Activated naive CD8-positive, alpha-beta T cell treated with anti-CD3 and anti-CD28 coated beads, Interleukin-2, amount 10 ng/mL, durations not matched to agents 7 days and 5 days (primary cell): ENCODE results near the gene FHOD3. TPM values are rescaled to one million over a fixed set of nuclear protein-coding genes. Genes with fewer than 3 reads are reported as not detected.

Source experiments
- ATAC-seq: fragments of 150-1000 bp; cut with Tn5 transposase; one replicate; pipeline ENCODE4 v1.10.0; 2021; ENCODE audit warnings: low read depth, moderate library complexity
- POLR2A ChIA-PET: fragments of 350-600 bp; sonication (Branson Sonifier 250); formaldehyde crosslinking; loops from one replicate; lab custom pipeline; 2021; ENCODE audit warnings: antibody characterized with exemption; lab: Charles Lee
- DNase-seq: peaks from one replicate; pipeline ENCODE4 v3.0.0; 2021
- H3K27ac Mint-ChIP-seq: one replicate; pipeline ENCODE4 v1.8.0; 2022; ENCODE audit warnings: mild to moderate bottlenecking, mixed read lengths
- H3K27me3 Mint-ChIP-seq: one replicate; pipeline ENCODE4 v1.8.0; 2022; ENCODE audit warnings: mild to moderate bottlenecking, moderate library complexity, mixed read lengths
- H3K36me3 Mint-ChIP-seq: one replicate; pipeline ENCODE4 v1.8.0; 2021; ENCODE audit warnings: mild to moderate bottlenecking, mixed read lengths
- H3K4me1 Mint-ChIP-seq: one replicate; pipeline ENCODE4 v1.8.0; 2021; ENCODE audit warnings: mixed read lengths
- H3K4me3 Mint-ChIP-seq: one replicate; pipeline ENCODE4 v1.8.0; 2022; ENCODE audit warnings: mild to moderate bottlenecking, moderate library complexity, mixed read lengths
- H3K9me3 Mint-ChIP-seq: one replicate; pipeline ENCODE4 v1.8.0; 2021; ENCODE audit warnings: mixed read lengths
- total RNA-seq, 2 experiments: library from RNA; stranded (reverse); gene quantifications; one replicate each; pipeline ENCODE4 v1.2.3, GENCODE V29; 2021

Gene FHOD3
- total RNA-seq: not detected

DNA sequence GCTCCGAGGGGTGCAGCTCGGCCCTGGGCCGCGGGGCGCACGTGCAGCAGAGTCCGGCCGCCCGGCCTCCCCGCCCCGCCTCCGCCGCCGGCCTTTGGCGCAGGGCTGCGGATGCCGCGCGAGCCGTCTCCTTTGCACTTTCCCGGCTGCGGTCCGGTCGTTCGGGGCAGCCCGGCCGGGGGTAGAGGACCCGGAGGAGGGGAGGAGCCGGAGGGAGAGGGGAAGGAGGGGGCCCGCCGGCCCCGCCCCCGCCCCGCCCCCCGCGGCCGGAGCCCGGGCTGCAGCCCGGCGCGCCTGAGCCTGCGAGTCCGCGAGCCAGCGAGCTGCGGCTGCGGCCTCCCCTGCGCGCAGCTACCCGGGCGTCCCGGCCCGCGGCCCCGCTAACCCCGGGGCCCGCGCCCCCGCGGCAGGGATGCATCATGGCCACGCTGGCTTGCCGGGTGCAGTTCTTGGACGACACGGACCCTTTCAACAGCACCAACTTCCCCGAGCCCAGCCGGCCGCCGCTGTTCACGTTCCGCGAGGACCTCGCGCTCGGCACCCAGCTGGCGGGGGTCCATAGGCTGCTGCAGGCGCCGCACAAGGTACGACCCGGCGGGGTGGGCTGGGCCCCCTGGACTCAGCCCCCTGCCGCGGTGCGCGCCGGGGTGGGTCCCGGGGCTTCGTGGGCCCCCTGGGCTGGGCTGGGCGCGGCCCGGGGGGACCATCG is at the start of gene FHOD3:
TSS of gene FHOD3 (plus strand) at position 297 of the 709 bp plus-strand sequence. CDS start at position 420, 123 bp downstream.
- H3K36me3 Mint-ChIP-seq: no peaks in the 10 kb centered on the region
- no peak within 1 kb of the TSS for H3K27ac Mint-ChIP-seq
- H3K9me3 Mint-ChIP-seq: no peaks in the 10 kb centered on the region
- POLR2A ChIA-PET: no interaction called here
- no peaks in the 10 kb centered on the region for H3K4me1 Mint-ChIP-seq
- ATAC-seq: peak; percentile 54
- peaks cover 34% of the 10 kb centered on the region for H3K27me3 Mint-ChIP-seq
- peak; percentile 36 for DNase-seq
- peak within 1 kb of the TSS; percentile 26 for H3K4me3 Mint-ChIP-seq

DNA sequence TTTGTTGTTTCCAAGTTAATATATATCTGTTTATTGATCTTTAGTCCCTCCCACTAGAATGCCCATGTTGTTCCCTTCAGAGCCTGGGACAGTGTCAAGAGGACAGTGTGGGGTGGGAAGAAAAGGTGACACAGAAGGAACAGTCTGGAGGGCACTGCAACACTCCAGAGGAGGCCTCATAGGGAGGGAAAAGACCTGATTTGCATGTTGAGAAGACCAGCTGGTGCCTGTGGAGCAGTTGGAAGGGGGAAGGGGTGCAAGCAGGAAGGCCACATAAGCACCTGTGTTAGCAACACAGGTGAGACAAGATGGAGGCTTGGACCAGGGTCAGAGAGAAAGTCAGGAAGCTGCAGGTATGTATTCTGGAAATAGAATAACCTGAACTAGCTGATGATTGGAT is 48.1 kb upstream of the FHOD3 start:
- no peak for ATAC-seq
- DNase-seq: no peak
- H3K27ac Mint-ChIP-seq: no peak overlapping the region
- H3K9me3 Mint-ChIP-seq: peaks cover 3% of the 10 kb centered on the region
- no peak overlapping the region for H3K4me3 Mint-ChIP-seq
- peaks cover 26% of the 10 kb centered on the region for H3K27me3 Mint-ChIP-seq
- POLR2A ChIA-PET: no interaction called here
- no peaks in the 10 kb centered on the region for H3K36me3 Mint-ChIP-seq
- H3K4me1 Mint-ChIP-seq: no peaks in the 10 kb centered on the region

DNA sequence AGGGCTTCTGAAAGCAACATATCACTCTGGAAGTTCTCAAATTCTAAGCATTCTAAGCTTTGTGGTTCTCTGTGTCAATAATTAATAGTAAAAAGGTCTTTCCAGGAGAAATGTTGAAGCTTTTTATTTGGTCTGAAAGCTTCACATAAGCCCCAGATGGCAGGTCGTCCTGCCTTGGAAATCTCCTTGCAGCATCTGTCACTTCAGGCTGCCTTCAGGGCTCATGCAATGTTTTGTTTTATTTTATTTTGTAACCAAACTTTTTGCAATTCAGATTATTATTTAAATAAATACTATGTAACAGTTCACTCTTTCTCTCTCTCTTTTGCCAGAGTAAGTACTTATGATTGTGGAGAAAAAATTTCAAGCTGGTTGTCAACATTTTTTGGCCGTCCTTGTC is 46.7 kb upstream of the FHOD3 start:
- Mint-ChIP-seq H3K4me3 (no peak overlapping the region), H3K27me3 (peaks cover 18% of the 10 kb centered on the region), H3K36me3 (no peaks in the 10 kb centered on the region), H3K9me3 (peaks cover 1% of the 10 kb centered on the region), H3K27ac (no peak overlapping the region), H3K4me1 (no peaks in the 10 kb centered on the region)
- POLR2A ChIA-PET: no interaction called here
- DNase-seq (no peak), ATAC-seq (no peak)

DNA sequence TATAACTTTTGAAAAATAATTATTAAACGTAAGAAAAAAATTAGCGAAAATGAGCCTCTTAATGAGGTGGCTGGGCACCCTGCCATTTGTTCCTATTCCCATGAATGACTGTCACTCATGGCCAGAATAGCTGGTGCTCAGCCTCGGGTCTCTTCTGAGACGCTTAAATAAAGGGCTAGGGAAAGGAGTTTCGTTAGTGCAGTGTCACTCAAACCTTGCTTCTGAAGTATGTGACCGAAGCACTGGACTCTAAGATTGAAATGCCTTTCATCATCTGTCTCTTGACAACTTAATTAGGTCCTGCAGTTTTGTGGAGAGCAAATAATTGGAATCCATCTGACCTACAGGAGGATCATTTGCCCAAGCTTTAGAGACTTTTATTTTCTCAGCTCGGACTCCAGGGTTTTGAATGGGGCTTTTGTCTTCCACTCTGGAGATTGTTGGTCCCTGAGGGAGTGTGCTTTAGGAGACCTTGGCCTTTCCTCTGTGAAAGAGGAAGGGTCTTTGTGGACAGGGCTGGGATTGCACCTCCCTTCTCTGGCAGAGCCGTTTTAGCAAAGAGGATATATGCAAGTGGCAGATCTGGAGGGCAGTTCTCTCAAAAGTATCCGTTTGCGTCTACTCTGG is 42.3 kb upstream of the FHOD3 start:
- peaks cover 4% of the 10 kb centered on the region for H3K27me3 Mint-ChIP-seq
- no peaks in the 10 kb centered on the region for H3K4me1 Mint-ChIP-seq
- H3K27ac Mint-ChIP-seq: no peak overlapping the region
- H3K36me3 Mint-ChIP-seq: no peaks in the 10 kb centered on the region
- DNase-seq (no peak), ATAC-seq (no peak)
- POLR2A ChIA-PET: no interaction called here
- H3K9me3 Mint-ChIP-seq: no peaks in the 10 kb centered on the region
- no peak overlapping the region for H3K4me3 Mint-ChIP-seq

DNA sequence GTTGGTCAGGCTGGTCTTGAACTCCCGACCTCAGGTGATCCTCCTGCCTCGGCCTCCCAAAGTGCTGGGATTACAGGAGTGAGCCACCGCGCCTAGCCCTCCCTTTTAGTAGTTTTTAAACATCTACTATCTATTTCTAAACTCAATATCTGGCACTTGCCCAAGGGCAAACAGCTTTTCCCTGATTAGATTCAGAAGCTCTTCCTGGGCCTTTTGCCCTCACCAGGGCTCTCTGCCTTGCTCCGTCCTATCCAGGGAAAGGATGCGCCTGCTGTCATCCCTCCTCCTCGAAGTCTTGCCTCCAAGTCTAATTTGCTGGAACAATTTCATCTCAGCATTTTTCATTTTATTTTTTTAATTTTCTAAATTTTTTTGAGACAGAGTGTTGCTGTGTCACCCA is 41.4 kb upstream of the FHOD3 start:
- Mint-ChIP-seq H3K4me3 (no peak overlapping the region), H3K27ac (no peak overlapping the region), H3K27me3 (peaks cover 4% of the 10 kb centered on the region), H3K4me1 (no peaks in the 10 kb centered on the region), H3K36me3 (no peaks in the 10 kb centered on the region), H3K9me3 (no peaks in the 10 kb centered on the region)
- DNase-seq: no peak
- ATAC-seq: no peak
- POLR2A ChIA-PET: no interaction called here

DNA sequence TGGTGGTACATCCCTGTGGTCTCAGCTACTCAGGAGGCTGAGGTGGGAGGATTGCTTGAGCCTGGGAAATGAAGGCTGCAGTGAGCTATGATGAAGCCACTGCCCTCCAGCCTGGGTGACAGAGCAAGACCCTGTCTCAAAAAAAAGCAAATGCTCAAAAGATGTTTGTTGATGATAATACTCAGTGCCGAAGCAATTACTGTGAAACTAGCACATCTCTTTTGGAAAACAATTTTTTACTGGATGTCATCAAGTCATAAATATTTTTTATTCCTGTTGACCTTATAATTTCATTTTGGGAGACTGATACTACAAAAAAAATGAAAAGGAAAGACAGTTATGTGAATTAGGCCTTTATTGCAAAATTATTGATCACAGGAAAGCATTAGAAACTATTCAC is 34.5 kb upstream of the FHOD3 start:
- POLR2A ChIA-PET: no interaction called here
- ATAC-seq: no peak
- H3K36me3 Mint-ChIP-seq: no peaks in the 10 kb centered on the region

DNA sequence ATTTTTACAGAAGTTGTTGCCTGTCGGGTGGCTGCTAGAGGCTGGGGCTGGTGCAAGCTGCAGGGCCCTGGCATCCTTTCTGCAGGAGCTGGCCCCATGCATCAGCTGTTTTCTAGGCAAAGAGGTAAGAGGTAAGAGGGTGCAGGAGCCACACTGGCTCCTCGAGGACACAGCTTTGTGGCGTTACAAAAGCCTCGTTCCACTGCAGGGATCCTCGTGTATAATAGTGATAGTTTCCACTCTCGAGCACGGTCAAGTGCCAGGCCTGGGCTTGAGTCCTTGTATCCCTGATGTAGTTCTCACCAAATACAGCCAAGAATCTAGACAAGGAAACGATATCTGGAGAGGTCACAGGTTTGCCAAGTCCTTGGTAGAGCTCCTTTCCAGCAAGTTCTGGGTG is 33.2 kb upstream of the FHOD3 start:
- DNase-seq (no peak), ATAC-seq (no peak)
- Mint-ChIP-seq H3K4me1 (peaks cover 2% of the 10 kb centered on the region), H3K9me3 (no peaks in the 10 kb centered on the region), H3K27ac (no peak overlapping the region), H3K27me3 (peaks cover 3% of the 10 kb centered on the region), H3K4me3 (no peak overlapping the region), H3K36me3 (no peaks in the 10 kb centered on the region)
- POLR2A ChIA-PET: no interaction called here

More for the DNA sequence above, 34.5 kb upstream of the FHOD3 start:
- Mint-ChIP-seq H3K9me3 (no peaks in the 10 kb centered on the region), H3K27me3 (peaks cover 3% of the 10 kb centered on the region), H3K4me1 (peaks cover under 1% of the 10 kb centered on the region), H3K27ac (no peak overlapping the region), H3K4me3 (no peak overlapping the region)
- DNase-seq: no peak

DNA sequence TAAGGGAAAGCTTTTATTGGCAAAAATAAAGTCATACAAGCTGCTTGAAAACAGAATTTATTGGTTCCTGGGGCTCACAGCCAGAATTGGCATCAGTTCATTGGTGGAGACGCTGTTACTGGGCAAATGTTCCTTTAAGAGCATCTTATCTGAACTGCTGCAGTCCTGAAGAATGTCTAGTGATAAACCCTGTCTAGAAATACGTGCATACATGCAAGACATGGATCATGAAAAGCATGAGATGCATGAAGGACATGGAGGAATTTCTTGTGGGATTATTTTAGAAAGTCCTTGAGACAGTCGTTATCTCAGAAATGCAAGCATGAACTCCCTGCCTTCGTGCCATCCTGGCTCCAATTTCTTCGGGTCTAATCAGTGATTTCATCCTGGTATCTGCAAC is 32.5 kb upstream of the FHOD3 start:
- Mint-ChIP-seq H3K4me1 (peaks cover 2% of the 10 kb centered on the region), H3K27ac (no peak overlapping the region), H3K27me3 (peaks cover 8% of the 10 kb centered on the region), H3K4me3 (no peak overlapping the region), H3K36me3 (no peaks in the 10 kb centered on the region), H3K9me3 (no peaks in the 10 kb centered on the region)
- no peak for ATAC-seq
- no peak for DNase-seq
- POLR2A ChIA-PET: no interaction called here

DNA sequence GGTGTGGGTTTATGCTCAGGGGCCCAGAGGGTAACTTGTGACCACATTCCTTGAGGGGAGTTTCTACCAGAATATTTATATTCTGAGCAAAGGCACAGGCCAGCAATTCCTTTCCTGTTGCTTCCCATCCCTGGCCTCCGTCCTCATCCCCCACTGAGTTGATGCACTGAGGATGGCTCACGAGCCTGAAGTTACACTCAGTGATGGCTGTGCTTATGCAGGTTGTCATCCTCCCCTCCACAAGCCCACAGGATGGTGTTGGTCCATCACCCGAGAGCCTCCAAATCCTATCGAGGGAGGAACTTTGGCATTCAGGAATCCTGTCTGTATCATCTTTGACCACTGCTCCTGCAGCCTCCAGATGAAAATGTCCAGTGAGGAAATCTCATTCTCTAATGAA is 28.4 kb upstream of the FHOD3 start:
- H3K4me1 Mint-ChIP-seq: peaks cover 2% of the 10 kb centered on the region
- no peaks in the 10 kb centered on the region for H3K36me3 Mint-ChIP-seq
- POLR2A ChIA-PET: no interaction called here
- H3K9me3 Mint-ChIP-seq: no peaks in the 10 kb centered on the region
- H3K4me3 Mint-ChIP-seq: no peak overlapping the region
- H3K27me3 Mint-ChIP-seq: peaks cover 8% of the 10 kb centered on the region
- DNase-seq (no peak), ATAC-seq (no peak)
- no peak overlapping the region for H3K27ac Mint-ChIP-seq

DNA sequence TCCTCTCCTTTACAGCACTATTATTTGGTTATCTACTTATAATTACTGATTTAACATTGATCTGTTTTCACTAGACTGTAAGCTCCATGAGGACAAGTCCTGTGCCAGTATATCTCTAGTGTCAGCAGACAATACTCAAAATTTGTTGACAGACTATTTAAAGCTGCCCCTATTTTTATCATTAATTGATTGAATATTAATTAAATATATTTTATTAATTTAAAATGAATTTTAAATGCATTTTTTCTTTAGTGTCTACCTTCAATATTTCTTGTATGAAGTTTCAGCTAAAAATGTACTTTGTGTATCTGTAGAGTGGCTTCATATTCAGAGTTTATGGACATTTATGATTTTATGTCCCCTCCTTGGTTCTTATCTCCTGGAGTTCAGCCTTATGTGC is 26.4 kb upstream of the FHOD3 start:
- DNase-seq: no peak
- Mint-ChIP-seq H3K9me3 (no peaks in the 10 kb centered on the region), H3K36me3 (no peaks in the 10 kb centered on the region), H3K4me3 (no peak overlapping the region), H3K4me1 (peaks cover 2% of the 10 kb centered on the region), H3K27ac (no peak overlapping the region), H3K27me3 (peaks cover 14% of the 10 kb centered on the region)
- ATAC-seq: no peak
- POLR2A ChIA-PET: no interaction called here

DNA sequence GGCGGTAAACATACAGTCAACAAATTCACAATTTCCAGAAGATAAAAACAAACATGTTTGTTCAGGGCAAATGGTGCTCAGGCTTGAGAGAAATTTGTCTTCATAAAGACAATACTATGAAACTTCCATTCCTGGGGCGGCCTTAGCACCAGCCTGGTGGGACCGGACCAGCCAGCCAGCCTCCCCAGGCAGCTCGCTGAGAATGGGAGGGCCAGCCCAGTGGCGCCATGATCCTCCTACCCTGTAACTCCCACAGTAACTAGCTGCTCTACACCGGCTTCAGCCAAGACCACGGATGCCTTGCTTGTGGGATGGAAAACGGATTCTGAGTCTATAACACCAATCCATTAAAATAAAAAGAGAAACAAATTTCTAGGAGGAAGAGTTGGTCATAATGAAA is 24.2 kb upstream of the FHOD3 start:
- no peak for DNase-seq
- Mint-ChIP-seq H3K4me1 (no peaks in the 10 kb centered on the region), H3K9me3 (no peaks in the 10 kb centered on the region), H3K36me3 (no peaks in the 10 kb centered on the region), H3K27ac (no peak overlapping the region), H3K27me3 (peaks cover 27% of the 10 kb centered on the region), H3K4me3 (no peak overlapping the region)
- ATAC-seq: no peak
- POLR2A ChIA-PET: no interaction called here

DNA sequence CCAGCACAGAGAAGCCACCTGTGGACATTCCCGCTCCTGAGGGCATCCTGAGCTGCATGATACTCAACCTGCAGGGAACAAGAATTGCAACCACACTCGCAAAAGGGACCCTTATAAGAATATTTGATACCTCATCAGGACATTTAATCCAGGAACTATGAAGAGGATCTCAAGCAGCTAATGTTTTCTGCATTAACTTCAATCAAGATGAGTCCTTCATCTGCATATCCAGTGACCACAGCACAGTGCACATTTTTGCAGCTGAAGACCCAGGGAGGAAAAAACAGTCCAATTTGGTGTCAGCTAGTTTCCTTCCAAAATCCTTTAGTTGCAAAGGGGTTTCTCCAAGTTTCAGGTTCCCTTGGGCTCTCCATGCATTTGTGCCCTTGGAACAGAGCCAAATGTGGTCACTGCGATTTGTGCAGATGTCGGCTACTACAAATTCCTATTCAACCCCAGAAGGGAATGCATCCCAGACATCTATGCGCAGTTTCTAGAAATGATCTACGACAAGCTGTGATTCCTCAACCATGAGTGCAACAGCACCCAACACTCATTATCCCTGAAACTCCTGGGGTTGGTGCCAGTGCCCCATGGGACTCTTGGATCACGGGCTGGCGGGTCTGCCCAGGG is 23.3 kb upstream of the FHOD3 start:
- Mint-ChIP-seq H3K36me3 (no peaks in the 10 kb centered on the region), H3K4me3 (no peak overlapping the region), H3K4me1 (no peaks in the 10 kb centered on the region), H3K27me3 (peaks cover 31% of the 10 kb centered on the region), H3K27ac (no peak overlapping the region), H3K9me3 (no peaks in the 10 kb centered on the region)
- no peak for DNase-seq
- no peak for ATAC-seq
- POLR2A ChIA-PET: no interaction called here

DNA sequence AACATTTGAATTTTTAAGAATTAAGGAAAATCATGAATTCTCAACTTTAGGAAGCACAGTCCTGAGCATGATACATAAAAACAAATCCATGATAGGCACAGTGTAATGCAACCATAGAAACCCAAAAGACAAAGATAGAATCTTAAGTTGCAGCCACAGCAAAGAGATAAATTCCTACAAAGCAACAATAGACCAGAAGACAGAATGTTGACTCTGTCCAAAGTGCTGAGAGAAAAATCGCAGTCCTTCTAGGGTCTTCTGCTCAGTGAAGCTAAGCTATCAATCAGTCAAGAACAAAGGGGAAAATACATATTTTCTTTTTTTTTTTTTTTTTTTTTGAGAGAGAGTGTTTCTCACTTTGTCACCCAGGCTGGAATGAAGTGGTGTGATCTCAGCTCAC is 22.0 kb upstream of the FHOD3 start:
- POLR2A ChIA-PET: no interaction called here

DNA sequence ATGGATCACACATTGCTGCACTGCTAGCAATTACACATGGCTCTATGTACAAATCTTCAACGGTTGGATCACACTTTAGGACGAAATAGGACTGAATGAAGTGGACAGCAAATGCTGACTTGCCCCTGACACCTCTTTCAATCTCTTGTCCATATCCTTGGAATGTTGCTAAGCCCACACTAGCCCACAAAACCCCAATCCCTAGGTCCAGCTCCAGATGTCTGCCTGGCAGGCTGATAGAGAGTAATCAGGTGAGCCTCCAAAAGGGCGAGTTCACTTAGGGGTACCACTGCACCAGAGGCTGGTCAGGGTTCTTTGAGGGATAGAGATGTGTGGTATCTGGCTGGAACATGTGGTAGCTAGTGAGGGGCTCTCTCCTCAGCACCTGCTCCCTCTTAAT is 18.5 kb upstream of the FHOD3 start:
- H3K27me3 Mint-ChIP-seq: peaks cover 40% of the 10 kb centered on the region
- no peak overlapping the region for H3K27ac Mint-ChIP-seq
- ATAC-seq (no peak), DNase-seq (no peak)
- no peaks in the 10 kb centered on the region for H3K9me3 Mint-ChIP-seq
- POLR2A ChIA-PET: interaction anchor here (0.6 kb wide), 1 partner anchor 9 kb away, joined by 3 read pairs; no protein-coding TSS in a partner anchor
- no peaks in the 10 kb centered on the region for H3K36me3 Mint-ChIP-seq
- H3K4me3 Mint-ChIP-seq: no peak overlapping the region
- H3K4me1 Mint-ChIP-seq: no peaks in the 10 kb centered on the region

More for the DNA sequence above, 22.0 kb upstream of the FHOD3 start:
- Mint-ChIP-seq H3K4me3 (no peak overlapping the region), H3K36me3 (no peaks in the 10 kb centered on the region), H3K27ac (no peak overlapping the region), H3K4me1 (no peaks in the 10 kb centered on the region), H3K9me3 (no peaks in the 10 kb centered on the region), H3K27me3 (peaks cover 38% of the 10 kb centered on the region)
- ATAC-seq (no peak), DNase-seq (no peak)
